B cell (primary cell): ENCODE data around the gene INAFM2.

Experiments
- EZH2 ChIP-seq: IDR thresholded peaks from 2 replicates; pipeline ENCODE4 v1.6.1; 2012; ENCODE audit warnings: borderline replicate concordance, low read depth, mild to moderate bottlenecking, moderate library complexity, low read length; ENCODE audit not compliant: insufficient read depth, poor library complexity, severe bottlenecking
- TF ChIP-seq, protein P1 (sequence below): fragments of 200-600 bp; IDR thresholded peaks from one replicate; pipeline ENCODE4 v1.8.0; 2022; ENCODE audit warnings: antibody characterized with exemption, mild to moderate bottlenecking

DNA sequence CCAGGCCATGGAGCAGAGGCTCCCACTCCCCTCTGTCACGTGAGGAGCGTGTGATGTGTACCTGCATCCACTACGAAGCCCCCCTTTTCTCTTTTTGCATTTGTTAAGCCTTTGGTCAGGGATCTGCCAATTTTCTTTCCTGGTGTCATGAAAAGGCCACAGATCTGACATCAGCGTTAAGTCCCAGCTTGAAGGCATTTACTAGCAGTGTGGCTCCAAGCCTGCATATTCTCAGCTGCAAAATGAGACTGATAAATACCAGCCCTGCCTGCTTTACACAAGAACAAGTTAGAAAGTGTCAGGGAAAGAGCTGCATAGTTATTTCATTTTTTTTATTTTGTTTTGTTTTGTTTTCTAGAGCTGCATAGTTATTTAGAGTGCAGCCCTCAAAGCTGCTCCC, 38.3 kb upstream of the INAFM2 start:
- TF ChIP-seq, protein P1, sequence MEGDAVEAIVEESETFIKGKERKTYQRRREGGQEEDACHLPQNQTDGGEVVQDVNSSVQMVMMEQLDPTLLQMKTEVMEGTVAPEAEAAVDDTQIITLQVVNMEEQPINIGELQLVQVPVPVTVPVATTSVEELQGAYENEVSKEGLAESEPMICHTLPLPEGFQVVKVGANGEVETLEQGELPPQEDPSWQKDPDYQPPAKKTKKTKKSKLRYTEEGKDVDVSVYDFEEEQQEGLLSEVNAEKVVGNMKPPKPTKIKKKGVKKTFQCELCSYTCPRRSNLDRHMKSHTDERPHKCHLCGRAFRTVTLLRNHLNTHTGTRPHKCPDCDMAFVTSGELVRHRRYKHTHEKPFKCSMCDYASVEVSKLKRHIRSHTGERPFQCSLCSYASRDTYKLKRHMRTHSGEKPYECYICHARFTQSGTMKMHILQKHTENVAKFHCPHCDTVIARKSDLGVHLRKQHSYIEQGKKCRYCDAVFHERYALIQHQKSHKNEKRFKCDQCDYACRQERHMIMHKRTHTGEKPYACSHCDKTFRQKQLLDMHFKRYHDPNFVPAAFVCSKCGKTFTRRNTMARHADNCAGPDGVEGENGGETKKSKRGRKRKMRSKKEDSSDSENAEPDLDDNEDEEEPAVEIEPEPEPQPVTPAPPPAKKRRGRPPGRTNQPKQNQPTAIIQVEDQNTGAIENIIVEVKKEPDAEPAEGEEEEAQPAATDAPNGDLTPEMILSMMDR, result no peak
- TF ChIP-seq EZH2, result no peak
